GM23338 (cell line): ENCODE data around the gene RSPH1. TPM values are rescaled to one million over a fixed set of nuclear protein-coding genes. Genes with fewer than 3 reads are reported as not detected.

Source experiments
- ATAC-seq: fragments of 200-7000 bp; cut with Tn5 transposase; 3 replicates; pipeline ENCODE4 v1.9.1; 2020
- DNase-seq: peaks from one replicate; pipeline ENCODE4 v3.0.0-alpha.2; 2015; ENCODE audit warnings: low spot score
- H2AFZ ChIP-seq: fragments of 200-600 bp; sonication (generic); 2 replicates; pipeline ENCODE4 v1.8.0; 2016; ENCODE audit warnings: antibody characterized with exemption, mild to moderate bottlenecking, moderate library complexity
- H3F3A ChIP-seq: fragments of 200-600 bp; sonication (generic); replicated peaks from 2 replicates; pipeline ENCODE4 v1.8.0; 2017; ENCODE audit warnings: antibody characterized with exemption, mixed run types, low read depth
- H3K27ac ChIP-seq: fragments of 200-600 bp; sonication (generic); 2 replicates; pipeline ENCODE4 v1.6.1; 2016; ENCODE audit warnings: low read depth
- H3K27me3 ChIP-seq: fragments of 200-600 bp; sonication (generic); 2 replicates; pipeline ENCODE4 v1.8.0; 2016; ENCODE audit warnings: mild to moderate bottlenecking, mixed run types, moderate library complexity; ENCODE audit not compliant: insufficient read depth
- H3K36me3 ChIP-seq: fragments of 200-600 bp; sonication (generic); 2 replicates; pipeline ENCODE4 v1.8.0; 2016; ENCODE audit warnings: mild to moderate bottlenecking; ENCODE audit not compliant: insufficient read depth
- H3K4me1 ChIP-seq: fragments of 200-600 bp; sonication (generic); 2 replicates; pipeline ENCODE4 v1.8.0; 2016; ENCODE audit warnings: mild to moderate bottlenecking, moderate library complexity; ENCODE audit not compliant: insufficient read depth
- H3K4me2 ChIP-seq: fragments of 200-600 bp; sonication (generic); 2 replicates; pipeline ENCODE4 v1.7.1; 2017; ENCODE audit warnings: mixed run types
- H3K4me3 ChIP-seq: fragments of 200-600 bp; sonication (generic); 2 replicates; pipeline ENCODE4 v1.6.1; 2016; ENCODE audit warnings: mixed run types
- H3K79me2 ChIP-seq: fragments of 200-600 bp; sonication (generic); replicated peaks from 2 replicates; pipeline ENCODE4 v1.8.0; 2017; ENCODE audit warnings: mild to moderate bottlenecking; ENCODE audit not compliant: insufficient read depth
- H3K9me2 ChIP-seq: fragments of 200-600 bp; sonication (generic); 2 replicates; pipeline ENCODE4 v1.8.0; 2017; ENCODE audit not compliant: insufficient read depth
- H4K20me1 ChIP-seq: fragments of 200-600 bp; sonication (generic); replicated peaks from 2 replicates; pipeline ENCODE4 v1.8.0; 2017; ENCODE audit warnings: mild to moderate bottlenecking; ENCODE audit not compliant: insufficient read depth
- H3K27ac Mint-ChIP-seq: 2 replicates; pipeline ENCODE4 v1.8.0; 2020; ENCODE audit warnings: inconsistent platforms, mild to moderate bottlenecking, moderate library complexity, mixed read lengths
- H3K27me3 Mint-ChIP-seq: 3 replicates; pipeline ENCODE4 v1.8.0; 2022; ENCODE audit warnings: low read depth, mild to moderate bottlenecking, moderate library complexity, mixed read lengths, inconsistent platforms; ENCODE audit not compliant: insufficient read depth, poor library complexity
- H3K36me3 Mint-ChIP-seq: 3 replicates; pipeline ENCODE4 v1.8.0; 2021; ENCODE audit warnings: low read depth, mild to moderate bottlenecking, inconsistent platforms, moderate library complexity, mixed read lengths
- H3K4me1 Mint-ChIP-seq: 3 replicates; pipeline ENCODE4 v1.8.0; 2020; ENCODE audit warnings: mild to moderate bottlenecking, inconsistent platforms, mixed read lengths
- H3K4me3 Mint-ChIP-seq: 3 replicates; pipeline ENCODE4 v1.8.0; 2021; ENCODE audit warnings: moderate library complexity, mild to moderate bottlenecking, inconsistent platforms, mixed read lengths
- H3K9me3 Mint-ChIP-seq: 3 replicates; pipeline ENCODE4 v1.8.0; 2020; ENCODE audit warnings: moderate library complexity, mild to moderate bottlenecking, inconsistent platforms, mixed read lengths
- CREB1 ChIP-seq: fragments of 250-450 bp; sonication (Bioruptor Pico); IDR thresholded peaks from 2 replicates; pipeline ENCODE4 v1.5.0; 2020; ENCODE audit warnings: low read depth, mild to moderate bottlenecking, moderate library complexity
- EZH2 ChIP-seq: fragments of 200-600 bp; sonication (generic); IDR thresholded peaks from one replicate; pipeline ENCODE4 v1.8.0; 2017; ENCODE audit warnings: antibody characterized with exemption, mild to moderate bottlenecking, low read depth; ENCODE audit not compliant: unreplicated experiment
- EZH2phosphoT487 ChIP-seq: fragments of 200-600 bp; sonication (generic); IDR thresholded peaks from one replicate; pipeline ENCODE4 v1.8.1; 2018; ENCODE audit warnings: antibody characterized with exemption; ENCODE audit not compliant: unreplicated experiment
- JUNB ChIP-seq: IDR thresholded peaks from one replicate; pipeline ENCODE4 v1.6.1; 2016; ENCODE audit warnings: antibody characterized with exemption; ENCODE audit not compliant: unreplicated experiment
- NANOG ChIP-seq: IDR thresholded peaks from 2 replicates; pipeline ENCODE4 v1.6.1; 2016; ENCODE audit warnings: antibody characterized with exemption, borderline replicate concordance
- POLR2AphosphoS5 ChIP-seq: IDR thresholded peaks from 2 replicates; pipeline ENCODE4 v1.6.1; 2016; ENCODE audit warnings: antibody characterized with exemption, low read depth
- STAT1 ChIP-seq: IDR thresholded peaks from one replicate; pipeline ENCODE4 v1.6.1; 2016; ENCODE audit warnings: antibody characterized with exemption; ENCODE audit not compliant: unreplicated experiment
- ZNF114 ChIP-seq: fragments of 250-450 bp; sonication (Bioruptor Pico); IDR thresholded peaks from 2 replicates; pipeline ENCODE4 v1.5.0; 2020; ENCODE audit warnings: mild to moderate bottlenecking, moderate library complexity
- ZNF331 ChIP-seq: fragments of 250-450 bp; sonication (Bioruptor Pico); IDR thresholded peaks from 2 replicates; pipeline ENCODE4 v1.5.0; 2020; ENCODE audit warnings: low read depth, mild to moderate bottlenecking, moderate library complexity
- polyA plus RNA-seq: library from polyadenylated mRNA; unstranded; fragments of >200 nt; fragmentation: Nextera tagmentation; extraction: Ambion mirVana; gene quantifications from 2 replicates; pipeline ENCODE4 v1.2.1, GENCODE V29; 2016
- total RNA-seq: library from RNA; depleted of rRNA; stranded (reverse); fragments of >200 nt; shearing (Covaris generic); gene quantifications from 2 replicates; pipeline ENCODE4 v1.2.3, GENCODE V29; 2014
- TF ChIP-seq, protein P1 (sequence below): IDR thresholded peaks from 2 replicates; pipeline ENCODE4 v1.6.1; 2016; ENCODE audit warnings: antibody characterized with exemption
- TF ChIP-seq, protein P2 (sequence below): fragments of 250-450 bp; sonication (Bioruptor Pico); IDR thresholded peaks from 2 replicates; pipeline ENCODE4 v1.5.0; 2020; ENCODE audit warnings: mild to moderate bottlenecking, moderate library complexity
- TF ChIP-seq, protein P3 (sequence below), 2 experiments: fragments of 200-600 bp in 1 of 2; sonication (generic) in 1 of 2; conservative IDR thresholded peaks; 2 replicates each; pipeline versions ENCODE4 v1.5.1 to v1.6.1; 2016 to 2017; ENCODE audit warnings: antibody characterized with exemption in 2 of 2, low read depth in 2 of 2, mild to moderate bottlenecking in 2 of 2, moderate library complexity in 1 of 2
- TF ChIP-seq, protein P4 (sequence below): IDR thresholded peaks from one replicate; pipeline ENCODE4 v1.6.1; 2018; ENCODE audit warnings: antibody characterized with exemption; ENCODE audit not compliant: unreplicated experiment

Gene RSPH1
- total and polyA plus RNA-seq, 2 experiments from 2014 or later: 0.23 TPM; not detected in 1

DNA sequence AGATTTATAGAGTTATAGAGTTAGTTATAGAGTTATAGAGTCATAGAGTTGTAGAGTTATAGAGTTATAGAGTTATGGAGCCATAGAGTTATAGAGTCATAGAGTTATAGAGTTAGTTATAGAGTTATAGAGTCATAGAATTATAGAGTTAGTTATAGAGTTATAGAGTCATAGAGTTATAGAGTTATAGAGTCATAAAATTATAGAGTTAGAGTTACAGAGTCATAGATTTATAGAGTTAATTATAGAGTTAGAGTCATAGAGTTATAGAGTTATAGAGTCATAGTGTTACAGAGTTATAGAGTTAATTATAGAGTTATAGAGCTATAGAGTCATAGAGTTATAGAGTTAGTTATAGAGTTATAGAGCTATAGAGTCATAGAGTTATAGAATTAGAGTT lies 60.2 kb downstream of the RSPH1 start:
- no peak for TF ChIP-seq EZH2
- TF ChIP-seq POLR2AphosphoS5: no peak
- no peak for TF ChIP-seq JUNB
- TF ChIP-seq, protein P1, sequence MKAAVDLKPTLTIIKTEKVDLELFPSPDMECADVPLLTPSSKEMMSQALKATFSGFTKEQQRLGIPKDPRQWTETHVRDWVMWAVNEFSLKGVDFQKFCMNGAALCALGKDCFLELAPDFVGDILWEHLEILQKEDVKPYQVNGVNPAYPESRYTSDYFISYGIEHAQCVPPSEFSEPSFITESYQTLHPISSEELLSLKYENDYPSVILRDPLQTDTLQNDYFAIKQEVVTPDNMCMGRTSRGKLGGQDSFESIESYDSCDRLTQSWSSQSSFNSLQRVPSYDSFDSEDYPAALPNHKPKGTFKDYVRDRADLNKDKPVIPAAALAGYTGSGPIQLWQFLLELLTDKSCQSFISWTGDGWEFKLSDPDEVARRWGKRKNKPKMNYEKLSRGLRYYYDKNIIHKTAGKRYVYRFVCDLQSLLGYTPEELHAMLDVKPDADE: no peak
- TF ChIP-seq ZNF331: no peak
- TF ChIP-seq CREB1 (CRISPR knock-in tag): no peak
- TF ChIP-seq, protein P2, sequence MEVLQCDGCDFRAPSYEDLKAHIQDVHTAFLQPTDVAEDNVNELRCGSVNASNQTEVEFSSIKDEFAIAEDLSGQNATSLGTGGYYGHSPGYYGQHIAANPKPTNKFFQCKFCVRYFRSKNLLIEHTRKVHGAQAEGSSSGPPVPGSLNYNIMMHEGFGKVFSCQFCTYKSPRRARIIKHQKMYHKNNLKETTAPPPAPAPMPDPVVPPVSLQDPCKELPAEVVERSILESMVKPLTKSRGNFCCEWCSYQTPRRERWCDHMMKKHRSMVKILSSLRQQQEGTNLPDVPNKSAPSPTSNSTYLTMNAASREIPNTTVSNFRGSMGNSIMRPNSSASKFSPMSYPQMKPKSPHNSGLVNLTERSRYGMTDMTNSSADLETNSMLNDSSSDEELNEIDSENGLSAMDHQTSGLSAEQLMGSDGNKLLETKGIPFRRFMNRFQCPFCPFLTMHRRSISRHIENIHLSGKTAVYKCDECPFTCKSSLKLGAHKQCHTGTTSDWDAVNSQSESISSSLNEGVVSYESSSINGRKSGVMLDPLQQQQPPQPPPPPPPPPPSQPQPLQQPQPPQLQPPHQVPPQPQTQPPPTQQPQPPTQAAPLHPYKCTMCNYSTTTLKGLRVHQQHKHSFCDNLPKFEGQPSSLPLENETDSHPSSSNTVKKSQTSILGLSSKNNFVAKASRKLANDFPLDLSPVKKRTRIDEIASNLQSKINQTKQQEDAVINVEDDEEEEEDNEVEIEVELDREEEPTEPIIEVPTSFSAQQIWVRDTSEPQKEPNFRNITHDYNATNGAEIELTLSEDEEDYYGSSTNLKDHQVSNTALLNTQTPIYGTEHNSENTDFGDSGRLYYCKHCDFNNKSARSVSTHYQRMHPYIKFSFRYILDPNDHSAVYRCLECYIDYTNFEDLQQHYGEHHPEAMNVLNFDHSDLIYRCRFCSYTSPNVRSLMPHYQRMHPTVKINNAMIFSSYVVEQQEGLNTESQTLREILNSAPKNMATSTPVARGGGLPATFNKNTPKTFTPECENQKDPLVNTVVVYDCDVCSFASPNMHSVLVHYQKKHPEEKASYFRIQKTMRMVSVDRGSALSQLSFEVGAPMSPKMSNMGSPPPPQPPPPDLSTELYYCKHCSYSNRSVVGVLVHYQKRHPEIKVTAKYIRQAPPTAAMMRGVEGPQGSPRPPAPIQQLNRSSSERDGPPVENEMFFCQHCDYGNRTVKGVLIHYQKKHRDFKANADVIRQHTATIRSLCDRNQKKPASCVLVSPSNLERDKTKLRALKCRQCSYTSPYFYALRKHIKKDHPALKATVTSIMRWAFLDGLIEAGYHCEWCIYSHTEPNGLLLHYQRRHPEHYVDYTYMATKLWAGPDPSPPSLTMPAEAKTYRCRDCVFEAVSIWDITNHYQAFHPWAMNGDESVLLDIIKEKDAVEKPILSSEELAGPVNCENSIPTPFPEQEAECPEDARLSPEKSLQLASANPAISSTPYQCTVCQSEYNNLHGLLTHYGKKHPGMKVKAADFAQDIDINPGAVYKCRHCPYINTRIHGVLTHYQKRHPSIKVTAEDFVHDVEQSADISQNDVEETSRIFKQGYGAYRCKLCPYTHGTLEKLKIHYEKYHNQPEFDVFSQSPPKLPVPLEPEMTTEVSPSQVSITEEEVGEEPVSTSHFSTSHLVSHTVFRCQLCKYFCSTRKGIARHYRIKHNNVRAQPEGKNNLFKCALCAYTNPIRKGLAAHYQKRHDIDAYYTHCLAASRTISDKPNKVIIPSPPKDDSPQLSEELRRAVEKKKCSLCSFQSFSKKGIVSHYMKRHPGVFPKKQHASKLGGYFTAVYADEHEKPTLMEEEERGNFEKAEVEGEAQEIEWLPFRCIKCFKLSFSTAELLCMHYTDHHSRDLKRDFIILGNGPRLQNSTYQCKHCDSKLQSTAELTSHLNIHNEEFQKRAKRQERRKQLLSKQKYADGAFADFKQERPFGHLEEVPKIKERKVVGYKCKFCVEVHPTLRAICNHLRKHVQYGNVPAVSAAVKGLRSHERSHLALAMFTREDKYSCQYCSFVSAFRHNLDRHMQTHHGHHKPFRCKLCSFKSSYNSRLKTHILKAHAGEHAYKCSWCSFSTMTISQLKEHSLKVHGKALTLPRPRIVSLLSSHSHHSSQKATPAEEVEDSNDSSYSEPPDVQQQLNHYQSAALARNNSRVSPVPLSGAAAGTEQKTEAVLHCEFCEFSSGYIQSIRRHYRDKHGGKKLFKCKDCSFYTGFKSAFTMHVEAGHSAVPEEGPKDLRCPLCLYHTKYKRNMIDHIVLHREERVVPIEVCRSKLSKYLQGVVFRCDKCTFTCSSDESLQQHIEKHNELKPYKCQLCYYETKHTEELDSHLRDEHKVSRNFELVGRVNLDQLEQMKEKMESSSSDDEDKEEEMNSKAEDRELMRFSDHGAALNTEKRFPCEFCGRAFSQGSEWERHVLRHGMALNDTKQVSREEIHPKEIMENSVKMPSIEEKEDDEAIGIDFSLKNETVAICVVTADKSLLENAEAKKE (CRISPR knock-in tag): no peak
- no peak for TF ChIP-seq NANOG
- no peak for TF ChIP-seq STAT1
- TF ChIP-seq, protein P3, sequence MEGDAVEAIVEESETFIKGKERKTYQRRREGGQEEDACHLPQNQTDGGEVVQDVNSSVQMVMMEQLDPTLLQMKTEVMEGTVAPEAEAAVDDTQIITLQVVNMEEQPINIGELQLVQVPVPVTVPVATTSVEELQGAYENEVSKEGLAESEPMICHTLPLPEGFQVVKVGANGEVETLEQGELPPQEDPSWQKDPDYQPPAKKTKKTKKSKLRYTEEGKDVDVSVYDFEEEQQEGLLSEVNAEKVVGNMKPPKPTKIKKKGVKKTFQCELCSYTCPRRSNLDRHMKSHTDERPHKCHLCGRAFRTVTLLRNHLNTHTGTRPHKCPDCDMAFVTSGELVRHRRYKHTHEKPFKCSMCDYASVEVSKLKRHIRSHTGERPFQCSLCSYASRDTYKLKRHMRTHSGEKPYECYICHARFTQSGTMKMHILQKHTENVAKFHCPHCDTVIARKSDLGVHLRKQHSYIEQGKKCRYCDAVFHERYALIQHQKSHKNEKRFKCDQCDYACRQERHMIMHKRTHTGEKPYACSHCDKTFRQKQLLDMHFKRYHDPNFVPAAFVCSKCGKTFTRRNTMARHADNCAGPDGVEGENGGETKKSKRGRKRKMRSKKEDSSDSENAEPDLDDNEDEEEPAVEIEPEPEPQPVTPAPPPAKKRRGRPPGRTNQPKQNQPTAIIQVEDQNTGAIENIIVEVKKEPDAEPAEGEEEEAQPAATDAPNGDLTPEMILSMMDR (conservative IDR thresholded peaks at IDR 0.05; ENCODE audit: low read depth in 2 of 2): no peak
- no peak for TF ChIP-seq ZNF114 (CRISPR knock-in tag)
- TF ChIP-seq, protein P4, sequence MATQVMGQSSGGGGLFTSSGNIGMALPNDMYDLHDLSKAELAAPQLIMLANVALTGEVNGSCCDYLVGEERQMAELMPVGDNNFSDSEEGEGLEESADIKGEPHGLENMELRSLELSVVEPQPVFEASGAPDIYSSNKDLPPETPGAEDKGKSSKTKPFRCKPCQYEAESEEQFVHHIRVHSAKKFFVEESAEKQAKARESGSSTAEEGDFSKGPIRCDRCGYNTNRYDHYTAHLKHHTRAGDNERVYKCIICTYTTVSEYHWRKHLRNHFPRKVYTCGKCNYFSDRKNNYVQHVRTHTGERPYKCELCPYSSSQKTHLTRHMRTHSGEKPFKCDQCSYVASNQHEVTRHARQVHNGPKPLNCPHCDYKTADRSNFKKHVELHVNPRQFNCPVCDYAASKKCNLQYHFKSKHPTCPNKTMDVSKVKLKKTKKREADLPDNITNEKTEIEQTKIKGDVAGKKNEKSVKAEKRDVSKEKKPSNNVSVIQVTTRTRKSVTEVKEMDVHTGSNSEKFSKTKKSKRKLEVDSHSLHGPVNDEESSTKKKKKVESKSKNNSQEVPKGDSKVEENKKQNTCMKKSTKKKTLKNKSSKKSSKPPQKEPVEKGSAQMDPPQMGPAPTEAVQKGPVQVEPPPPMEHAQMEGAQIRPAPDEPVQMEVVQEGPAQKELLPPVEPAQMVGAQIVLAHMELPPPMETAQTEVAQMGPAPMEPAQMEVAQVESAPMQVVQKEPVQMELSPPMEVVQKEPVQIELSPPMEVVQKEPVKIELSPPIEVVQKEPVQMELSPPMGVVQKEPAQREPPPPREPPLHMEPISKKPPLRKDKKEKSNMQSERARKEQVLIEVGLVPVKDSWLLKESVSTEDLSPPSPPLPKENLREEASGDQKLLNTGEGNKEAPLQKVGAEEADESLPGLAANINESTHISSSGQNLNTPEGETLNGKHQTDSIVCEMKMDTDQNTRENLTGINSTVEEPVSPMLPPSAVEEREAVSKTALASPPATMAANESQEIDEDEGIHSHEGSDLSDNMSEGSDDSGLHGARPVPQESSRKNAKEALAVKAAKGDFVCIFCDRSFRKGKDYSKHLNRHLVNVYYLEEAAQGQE: no peak
- no peak for TF ChIP-seq EZH2phosphoT487
- Mint-ChIP-seq H3K9me3 (peaks cover 27% of the 10 kb centered on the region), H3K36me3 (no peaks in the 10 kb centered on the region), H3K4me1 (no peaks in the 10 kb centered on the region), H3K27me3 (peaks cover 7% of the 10 kb centered on the region), H3K4me3 (no peak overlapping the region), H3K27ac (no peak overlapping the region)
- Histone ChIP-seq H3K79me2 (no peaks in the 10 kb centered on the region), H3F3A (no peaks in the 10 kb centered on the region), H3K27me3 (no peaks in the 10 kb centered on the region), H4K20me1 (no peaks in the 10 kb centered on the region), H3K9me2 (no peaks in the 10 kb centered on the region), H3K4me2 (no peak overlapping the region), H2AFZ (no peak overlapping the region), H3K36me3 (no peaks in the 10 kb centered on the region), H3K4me1 (no peaks in the 10 kb centered on the region), H3K4me3 (no peak overlapping the region), H3K27ac (no peak overlapping the region)
- DNase-seq (no peak), ATAC-seq (no peak)
